Ovary (tissue), 9 donors: ENCODE data around the gene PTPRN2. TPM values are rescaled to one million over a fixed set of nuclear protein-coding genes. Genes with fewer than 3 reads are reported as not detected.

Source experiments
- DNase-seq, 5 donors: peaks; one replicate each; pipeline ENCODE4 v3.0.0-alpha.2; 2019 to 2020
- H3K27ac ChIP-seq, 2 donors: fragments of 200-600 bp; one replicate each; pipeline versions ENCODE4 v1.5.1 to v1.8.0; 2019 to 2022
- H3K27me3 ChIP-seq: fragments of 200-600 bp; one replicate; pipeline ENCODE4 v1.8.0; 2022
- H3K36me3 ChIP-seq: fragments of 200-600 bp; sonication (generic); one replicate; pipeline ENCODE4 v1.5.1; 2019
- H3K4me1 ChIP-seq: one replicate; pipeline ENCODE4 v1.8.1; 2013; ENCODE audit warnings: mild to moderate bottlenecking, moderate library complexity; ENCODE audit not compliant: insufficient read depth
- H3K4me3 ChIP-seq: fragments of 200-600 bp; sonication (generic); one replicate; pipeline ENCODE4 v1.5.1; 2017
- H3K9me3 ChIP-seq, 2 donors: fragments of 200-600 bp in 1 of 2; sonication (generic) in 1 of 2; one replicate each; pipeline versions ENCODE4 v1.5.1 to v1.8.1; 2013 to 2019; ENCODE audit warnings: mild to moderate bottlenecking in 1 of 2, moderate library complexity in 1 of 2
- CTCF ChIP-seq, 3 donors: fragments of 450-650 bp in 2 of 3; fragments of 200-600 bp in 1 of 3; IDR thresholded peaks; one replicate each; pipeline versions ENCODE4 v1.5.1 to v1.8.0; 2016 to 2022; ENCODE audit warnings: antibody characterized with exemption in 3 of 3, mild to moderate bottlenecking in 1 of 3
- EP300 ChIP-seq: sonication (generic); formaldehyde crosslinking; IDR thresholded peaks from one replicate; pipeline ENCODE4 v1.6.1; 2017; ENCODE audit warnings: antibody characterized with exemption
- POLR2A ChIP-seq: fragments of 450-650 bp; IDR thresholded peaks from one replicate; pipeline ENCODE4 v1.6.1; 2017; ENCODE audit warnings: antibody characterized with exemption, mild to moderate bottlenecking, moderate library complexity
- WGBS, 3 donors: extraction: QIAGEN DNeasy Blood & Tissue Kit in 1 of 3; methylation state at CpG; one replicate each; pipeline versions ENCODE4 v1.1.5 to v1.1.7; 2013 to 2017; 5-methylcytosine and 5-hydroxymethylcytosine counted together
- intact Hi-C, 4 donors: fragments of 100-400 bp; cut with DNase I; formaldehyde crosslinking; loops; one replicate each; pipeline versions ENCODE4 v1.11.0 to v1.15.1; 2022 to 2023
- polyA plus RNA-seq, 2 donors: library from polyadenylated mRNA; stranded (reverse); fragments of 200-250 nt in 1 of 2; fragments of 350-450 nt in 1 of 2; fragmentation: Illumina TruSeq in 1 of 2; extraction: RNeasy Lipid Tissue Mini Kit (QIAGEN cat#74804) in 1 of 2; gene quantifications; one replicate each; pipeline ENCODE4 v1.2.3, GENCODE V29; 2013 to 2014
- total RNA-seq, 7 donors: library from RNA; depleted of rRNA in 2 of 7; stranded (reverse); fragments of >200 nt in 2 of 7; fragmentation: NEBNext Ultra II Directional in 3 of 7; extraction: Animal tissue kit (Norgen Biotek cat#: 25700) in 3 of 7; gene quantifications; one replicate each; pipeline versions ENCODE4 v1.1.0 to v1.2.4, GENCODE V29; 2016 to 2023
- donor health status: DM: no; HTN: no; CAD: no; lungs with moderate emphysema.
- donor health status: DM: no; HTN: no; CAD: no.
- donor health status: Bipolar disorder and iron deficiency.
- donor health status: DM: yes; HTN: yes; CAD: no.
- donor health status: DM: no; HTN: no; CAD: no.
- donor health status: DM: yes; HTN: yes; CAD: no.

Gene PTPRN2
- total and polyA plus RNA-seq, 9 donors, result 3.5 to 11.1 (median 5.9) TPM

- Histone ChIP-seq H3K9me3 (no peaks in the 10 kb centered on the region), H3K27me3 (no peaks in the 10 kb centered on the region), H3K36me3 (no peaks in the 10 kb centered on the region), H3K27ac (no peak overlapping the region), H3K4me3 (no peak overlapping the region), H3K4me1 (no peaks in the 10 kb centered on the region)
- TF ChIP-seq EP300, result no peak
- no peak for DNase-seq
- intact Hi-C loops, result no loop called here
- 90 to 91% (median 90%) methylated on average over 22 of the region's 22 CpGs for WGBS, 3 donors
These were observed 558.7 kb downstream of the PTPRN2 start for GRCh38 chr7:158028971-158029370.

DNA sequence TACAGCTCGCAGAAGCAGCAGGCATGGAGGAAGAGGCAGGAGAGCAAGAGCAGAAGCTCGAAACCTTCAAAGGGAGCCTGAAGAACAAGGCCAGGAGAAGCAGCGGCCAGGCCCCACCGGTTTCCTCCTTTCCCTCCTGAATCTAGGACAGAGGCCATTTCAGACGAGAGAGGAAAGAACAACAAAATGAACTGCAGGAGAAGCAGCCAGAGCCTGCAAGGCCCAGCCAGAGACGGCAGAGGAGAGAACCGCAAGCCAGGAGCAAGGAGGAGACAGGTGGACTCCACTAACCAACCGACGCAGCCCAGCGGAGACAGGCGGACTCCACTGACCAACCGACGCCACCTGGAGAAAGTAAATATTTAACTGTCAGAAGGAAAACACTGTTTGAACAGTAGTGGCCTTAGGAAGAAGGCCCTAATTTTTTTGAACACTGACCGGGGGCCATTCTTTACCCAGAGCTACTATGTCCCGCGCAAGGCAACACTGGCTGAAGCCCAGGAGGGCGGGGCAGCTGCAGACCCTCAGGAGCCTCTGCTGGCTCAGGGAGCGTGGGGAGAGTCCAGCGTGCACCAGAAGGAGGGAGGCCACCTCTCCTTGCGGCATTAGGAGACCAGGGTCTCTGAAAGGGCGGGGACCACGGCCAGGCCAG is 559.2 kb downstream of the PTPRN2 start:
- Histone ChIP-seq H3K27me3 (no peaks in the 10 kb centered on the region), H3K9me3 (no peaks in the 10 kb centered on the region), H3K4me1 (no peaks in the 10 kb centered on the region), H3K27ac (no peak overlapping the region), H3K4me3 (no peak overlapping the region), H3K36me3 (no peaks in the 10 kb centered on the region)
- 75 to 86% (median 82%) methylated on average over 22 of the region's 22 CpGs for WGBS, 3 donors
- TF ChIP-seq CTCF (IDR thresholded peaks at IDR 0.05), result no peak
- TF ChIP-seq EP300, result no peak
- TF ChIP-seq POLR2A, result no peak
- DNase-seq, result no peak
- intact Hi-C loops, result no loop called here

- DNase-seq, result no peak
- 89 to 95% (median 91%) methylated on average over 6 of the region's 6 CpGs for WGBS, 3 donors
- Histone ChIP-seq H3K4me1 (no peaks in the 10 kb centered on the region), H3K9me3 (no peaks in the 10 kb centered on the region), H3K4me3 (no peak overlapping the region), H3K36me3 (no peaks in the 10 kb centered on the region), H3K27me3 (no peaks in the 10 kb centered on the region), H3K27ac (no peak overlapping the region)
- intact Hi-C loops, result no loop called here
- TF ChIP-seq POLR2A (no peak), CTCF (IDR thresholded peaks at IDR 0.05) (no peak), EP300 (no peak)
These were observed 560.0 kb downstream of the PTPRN2 start for GRCh38 chr7:158027646-158028045.

- Histone ChIP-seq H3K27me3 (no peaks in the 10 kb centered on the region), H3K4me3 (no peak overlapping the region), H3K27ac (no peak overlapping the region), H3K4me1 (no peaks in the 10 kb centered on the region), H3K9me3 (no peaks in the 10 kb centered on the region), H3K36me3 (no peaks in the 10 kb centered on the region)
- intact Hi-C loops, result no loop called here
- WGBS, 3 donors, result 88 to 91% (median 91%) methylated on average over 17 of the region's 17 CpGs
- DNase-seq, result no peak
- TF ChIP-seq CTCF (IDR thresholded peaks at IDR 0.05) (no peak), POLR2A (no peak), EP300 (no peak)
These were observed 560.9 kb downstream of the PTPRN2 start for GRCh38 chr7:158026636-158027265.
